Naive thymus-derived CD4-positive, alpha-beta T cell (primary cell): ENCODE data around the gene NOVA2. TPM values are rescaled to one million over a fixed set of nuclear protein-coding genes. Genes with fewer than 3 reads are reported as not detected.
"Not testable (repeated sequence)": the region's sequence is repeated elsewhere in the genome, so short reads cannot be mapped to it uniquely, and the experiment has no call there.

Experiments
- ATAC-seq: fragments of 150-1000 bp; cut with Tn5 transposase; 2 replicates; pipeline ENCODE4 v1.10.0; 2021; ENCODE audit warnings: mild to moderate bottlenecking, moderate library complexity
- CTCF ChIA-PET: fragments of 350-600 bp; sonication (Branson Sonifier 250); formaldehyde crosslinking; loops from one replicate; lab custom pipeline; 2021; ENCODE audit warnings: antibody characterized with exemption; lab: Charles Lee
- POLR2A ChIA-PET: fragments of 350-600 bp; sonication (Branson Sonifier 250); formaldehyde crosslinking; loops from one replicate; lab custom pipeline; 2021; ENCODE audit warnings: antibody characterized with exemption, inconsistent platforms; lab: Charles Lee
- DNase-seq, 9 donors: peaks; one replicate each; pipeline versions ENCODE4 v3.0.0 to v3.0.0-alpha.2; 2020 to 2022; ENCODE audit warnings: mixed read lengths in 1 of 9
- H3K27ac ChIP-seq: one replicate; pipeline ENCODE4 v1.7.0; 2013; ENCODE audit warnings: mild to moderate bottlenecking, low read depth, low read length, moderate library complexity
- H3K27me3 ChIP-seq, 2 donors: one replicate each; pipeline ENCODE4 v1.7.0; 2013; ENCODE audit warnings: low read length in 2 of 2, mild to moderate bottlenecking in 2 of 2, moderate library complexity in 2 of 2; ENCODE audit not compliant: control insufficient read depth in 2 of 2, insufficient read depth in 2 of 2
- H3K36me3 ChIP-seq, 3 experiments: 1 replicate in 2 of 3; 2 replicates in 1 of 3; pipeline ENCODE4 v1.7.0; 2013; ENCODE audit warnings: low read length in 3 of 3, mild to moderate bottlenecking in 3 of 3, moderate library complexity in 1 of 3; ENCODE audit not compliant: insufficient read depth in 3 of 3, control insufficient read depth in 2 of 3
- H3K4me1 ChIP-seq, 2 donors: one replicate each; pipeline ENCODE4 v1.7.0; 2013; ENCODE audit warnings: low read length in 2 of 2, mild to moderate bottlenecking in 2 of 2, moderate library complexity in 1 of 2; ENCODE audit not compliant: control insufficient read depth in 2 of 2, insufficient read depth in 2 of 2
- H3K4me3 ChIP-seq: 2 replicates; pipeline ENCODE4 v1.7.0; 2013; ENCODE audit warnings: mild to moderate bottlenecking, low read length
- H3K9me3 ChIP-seq, 3 experiments: 1 replicate in 2 of 3; 2 replicates in 1 of 3; pipeline ENCODE4 v1.7.0; 2013; ENCODE audit warnings: low read length in 3 of 3; ENCODE audit not compliant: control insufficient read depth in 2 of 3
- H3K27ac Mint-ChIP-seq, 9 donors: one replicate each; pipeline ENCODE4 v1.8.0; 2020 to 2022; ENCODE audit warnings: mixed read lengths in 9 of 9, mild to moderate bottlenecking in 8 of 9, moderate library complexity in 5 of 9, inconsistent platforms in 2 of 9
- H3K27me3 Mint-ChIP-seq, 5 donors: one replicate each; pipeline ENCODE4 v1.8.0; 2021 to 2022; ENCODE audit warnings: mixed read lengths in 5 of 5, mild to moderate bottlenecking in 1 of 5
- H3K36me3 Mint-ChIP-seq, 5 donors: one replicate each; pipeline ENCODE4 v1.8.0; 2020 to 2022; ENCODE audit warnings: mixed read lengths in 5 of 5, mild to moderate bottlenecking in 3 of 5, inconsistent platforms in 1 of 5
- H3K4me1 Mint-ChIP-seq, 7 donors: one replicate each; pipeline ENCODE4 v1.8.0; 2020 to 2022; ENCODE audit warnings: mixed read lengths in 7 of 7, mild to moderate bottlenecking in 3 of 7, inconsistent platforms in 1 of 7
- H3K4me3 Mint-ChIP-seq, 10 donors: one replicate each; pipeline ENCODE4 v1.8.0; 2020 to 2022; ENCODE audit warnings: mild to moderate bottlenecking in 10 of 10, mixed read lengths in 10 of 10, moderate library complexity in 6 of 10, inconsistent platforms in 2 of 10
- H3K9me3 Mint-ChIP-seq, 11 donors: one replicate each; pipeline ENCODE4 v1.8.0; 2020 to 2022; ENCODE audit warnings: mixed read lengths in 11 of 11, mild to moderate bottlenecking in 4 of 11, inconsistent platforms in 1 of 11, moderate library complexity in 1 of 11
- intact Hi-C, 2 donors: fragments of 100-400 bp; cut with micrococcal nuclease; formaldehyde crosslinking; loops; one replicate each; pipeline ENCODE4 v1.15.1; 2023
- polyA plus RNA-seq, 2 donors: library from polyadenylated mRNA; unstranded; fragments of 300-500 nt; fragmentation: Illumina TruSeq; gene quantifications; one replicate each; pipeline ENCODE4 v1.2.3, GENCODE V29; 2021
- total RNA-seq, 6 experiments: library from RNA in 5 of 6; stranded (reverse) in 5 of 6; gene quantifications; 1 replicate in 5 of 6; 2 replicates in 1 of 6; pipeline ENCODE4 v1.2.3 and lab custom pipeline; 2021 to 2026

NOVA2 gene
- total and polyA plus RNA-seq, 7 experiments from 2014 or later: 0.19 TPM; not detected in 6

GRCh38 chr19:45899919-45900589, 73.6 kb downstream of the NOVA2 start:
- H3K36me3 Mint-ChIP-seq: peaks cover 5 to 24% (median 10%) of the 10 kb centered on the region in 5 donors
- ATAC-seq: no peak
- peaks cover 0 to 33% (median 0%) of the 10 kb centered on the region in 3 experiments for H3K36me3 ChIP-seq
- ChIA-PET POLR2A (interaction anchor here (1.8 to 3.9 kb wide), 3 partner anchors 9 to 37 kb away, joined by 4 to 42 read pairs (median 5); partner anchors contain the start of genes IRF2BP1 and SYMPK), CTCF (interaction anchor here (1.4 kb wide), 1 partner anchor 14 kb away, joined by 3 read pairs; the partner anchor contains the start of gene IRF2BP1)
- peaks cover 0 to 5% (median 0%) of the 10 kb centered on the region in 5 donors for H3K27me3 Mint-ChIP-seq
- H3K9me3 ChIP-seq: no peaks in the 10 kb centered on the region
- peak overlapping the region in 8 of 10 donors; percentile 49 to 98 (median 62) for H3K4me3 Mint-ChIP-seq
- H3K27me3 ChIP-seq: no peaks in the 10 kb centered on the region
- H3K4me1 ChIP-seq: peaks cover 0 to 5% of the 10 kb centered on the region in 2 donors
- H3K4me3 ChIP-seq: no peak overlapping the region
- intact Hi-C loops: loop anchor here (5.0 kb wide), 3 partner anchors 117 to 1372 kb away; partner anchors contain the start of genes CALM3 (in 1 of the 2) and INAFM1 (in 1 of the 2)
- H3K4me1 Mint-ChIP-seq: peaks cover 10 to 25% (median 17%) of the 10 kb centered on the region in 7 donors
- H3K9me3 Mint-ChIP-seq: no peaks in the 10 kb centered on the region
- DNase-seq: no peak
- H3K27ac ChIP-seq: no peak overlapping the region
- H3K27ac Mint-ChIP-seq: peak overlapping the region in 3 of 9 donors; percentile 6 to 43 (median 10)

GRCh38 chr19:45899253-45899652, 74.4 kb downstream of the NOVA2 start:
- ChIA-PET CTCF (no interaction called here), POLR2A (no interaction called here)
- H3K4me3 ChIP-seq: no peak overlapping the region
- H3K36me3 ChIP-seq: peaks cover 0 to 35% (median 0%) of the 10 kb centered on the region in 3 experiments
- H3K9me3 ChIP-seq: no peaks in the 10 kb centered on the region
- H3K4me1 Mint-ChIP-seq: peaks cover 10 to 25% (median 17%) of the 10 kb centered on the region in 7 donors
- H3K4me3 Mint-ChIP-seq: no peak overlapping the region
- H3K36me3 Mint-ChIP-seq: peaks cover 5 to 26% (median 10%) of the 10 kb centered on the region in 5 donors
- no peaks in the 10 kb centered on the region for H3K27me3 ChIP-seq
- no peak overlapping the region for H3K27ac ChIP-seq
- H3K4me1 ChIP-seq: peaks cover 0 to 5% of the 10 kb centered on the region in 2 donors
- H3K27ac Mint-ChIP-seq: no peak overlapping the region
- H3K27me3 Mint-ChIP-seq: peaks cover 0 to 5% (median 0%) of the 10 kb centered on the region in 5 donors
- no peak for ATAC-seq
- intact Hi-C loops: no loop called here
- DNase-seq: no peak
- no peaks in the 10 kb centered on the region for H3K9me3 Mint-ChIP-seq

- no peak overlapping the region for H3K4me3 ChIP-seq
- Mint-ChIP-seq H3K27me3 (no peaks in the 10 kb centered on the region), H3K4me1 (peaks cover 10 to 21% (median 19%) of the 10 kb centered on the region in 7 donors), H3K36me3 (peaks cover 5 to 26% (median 10%) of the 10 kb centered on the region in 5 donors), H3K9me3 (no peaks in the 10 kb centered on the region), H3K27ac (no peak overlapping the region), H3K4me3 (no peak overlapping the region)
- POLR2A ChIA-PET: no interaction called here
- no peak overlapping the region for H3K27ac ChIP-seq
- no peaks in the 10 kb centered on the region for H3K27me3 ChIP-seq
- DNase-seq (no peak), ATAC-seq (no peak)
- H3K36me3 ChIP-seq: peaks cover 0 to 35% (median 0%) of the 10 kb centered on the region in 3 experiments
- intact Hi-C loops: no loop called here
- H3K4me1 ChIP-seq: no peaks in the 10 kb centered on the region
- CTCF ChIA-PET: no interaction called here
- H3K9me3 ChIP-seq: no peaks in the 10 kb centered on the region
Observed at GRCh38 chr19:45897261-45897812, 76.3 kb downstream of the NOVA2 start.

GRCh38 chr19:45895983-45896599, 77.6 kb downstream of the NOVA2 start:
- H3K27me3 ChIP-seq, POLR2A ChIA-PET, H3K27me3 Mint-ChIP-seq, H3K4me1 ChIP-seq, H3K9me3 ChIP-seq, ATAC-seq, H3K4me3 ChIP-seq, H3K27ac ChIP-seq, CTCF ChIA-PET, H3K27ac Mint-ChIP-seq, DNase-seq, H3K9me3 Mint-ChIP-seq, H3K4me3 Mint-ChIP-seq, intact Hi-C loops: not testable (repeated sequence)
- peaks cover 0 to 30% (median 0%) of the 10 kb centered on the region in 3 experiments for H3K36me3 ChIP-seq
- Mint-ChIP-seq H3K36me3 (peaks cover 5 to 26% (median 10%) of the 10 kb centered on the region in 5 donors), H3K4me1 (peaks cover 10 to 20% (median 15%) of the 10 kb centered on the region in 7 donors)

GRCh38 chr19:45895519-45895972, 78.1 kb downstream of the NOVA2 start:
- H3K27me3 ChIP-seq: no peaks in the 10 kb centered on the region
- H3K4me1 Mint-ChIP-seq: peaks cover 7 to 16% (median 10%) of the 10 kb centered on the region in 7 donors
- no peak for DNase-seq
- ATAC-seq: no peak
- H3K36me3 Mint-ChIP-seq: peaks cover 5 to 23% (median 10%) of the 10 kb centered on the region in 5 donors
- ChIA-PET POLR2A (no interaction called here), CTCF (no interaction called here)
- peaks cover 0 to 30% (median 0%) of the 10 kb centered on the region in 3 experiments for H3K36me3 ChIP-seq
- H3K4me3 ChIP-seq: no peak overlapping the region
- no peaks in the 10 kb centered on the region for H3K27me3 Mint-ChIP-seq
- H3K9me3 Mint-ChIP-seq: no peaks in the 10 kb centered on the region
- H3K27ac ChIP-seq: no peak overlapping the region
- H3K4me1 ChIP-seq: no peaks in the 10 kb centered on the region
- H3K27ac Mint-ChIP-seq: no peak overlapping the region
- H3K4me3 Mint-ChIP-seq: no peak overlapping the region
- H3K9me3 ChIP-seq: no peaks in the 10 kb centered on the region
- intact Hi-C loops: no loop called here

- H3K27ac ChIP-seq: no peak overlapping the region
- no peak overlapping the region for H3K4me3 ChIP-seq
- peaks cover 5% of the 10 kb centered on the region in 2 donors for H3K4me1 ChIP-seq
- H3K36me3 ChIP-seq: peaks cover 0 to 11% (median 0%) of the 10 kb centered on the region in 3 experiments
- H3K4me1 Mint-ChIP-seq: peaks cover 0 to 15% (median 8%) of the 10 kb centered on the region in 7 donors
- no peak overlapping the region for H3K27ac Mint-ChIP-seq
- ChIA-PET POLR2A (interaction anchor here (0.9 kb wide), 1 partner anchor 10 kb away, joined by 4 read pairs; no protein-coding TSS in a partner anchor), CTCF (interaction anchor here (1.1 kb wide), 1 partner anchor 128 kb away, joined by 3 read pairs; no protein-coding TSS in a partner anchor)
- no peaks in the 10 kb centered on the region for H3K9me3 ChIP-seq
- ATAC-seq (no peak), DNase-seq (no peak)
- no peaks in the 10 kb centered on the region for H3K9me3 Mint-ChIP-seq
- H3K36me3 Mint-ChIP-seq: peaks cover 0 to 10% (median 4%) of the 10 kb centered on the region in 5 donors
- no peaks in the 10 kb centered on the region for H3K27me3 ChIP-seq
- no peaks in the 10 kb centered on the region for H3K27me3 Mint-ChIP-seq
- no peak overlapping the region for H3K4me3 Mint-ChIP-seq
- intact Hi-C loops: no loop called here
Observed at GRCh38 chr19:45890877-45891276, 82.8 kb downstream of the NOVA2 start.
